BE2C (cell line): Measurements from ENCODE around the gene KRT8.

Experiments used
- DNase-seq: peaks from one replicate; pipeline ENCODE4 v3.0.0-alpha.2; 2020
- H3K27me3 ChIP-seq: fragments of 250-450 bp; sonication (Bioruptor Pico); 2 replicates; pipeline ENCODE4 v1.5.1; 2020; ENCODE audit warnings: mild to moderate bottlenecking
- H3K36me3 ChIP-seq: fragments of 250-450 bp; sonication (Bioruptor Pico); 2 replicates; pipeline ENCODE4 v1.5.1; 2020; ENCODE audit warnings: mild to moderate bottlenecking
- H3K4me1 ChIP-seq: fragments of 250-450 bp; sonication (Bioruptor Pico); 2 replicates; pipeline ENCODE4 v1.5.1; 2020
- H3K4me3 ChIP-seq: 2 replicates; pipeline ENCODE4 v1.5.1; 2011; ENCODE audit warnings: low read depth, low read length
- H3K9me3 ChIP-seq: fragments of 250-450 bp; sonication (Bioruptor Pico); 2 replicates; pipeline ENCODE4 v1.5.1; 2020
- TF ChIP-seq, protein P1 (sequence below): IDR thresholded peaks from 2 replicates; pipeline ENCODE4 v1.5.1; 2012; ENCODE audit warnings: mild to moderate bottlenecking, low read depth, low read length

Gene KRT8

DNA sequence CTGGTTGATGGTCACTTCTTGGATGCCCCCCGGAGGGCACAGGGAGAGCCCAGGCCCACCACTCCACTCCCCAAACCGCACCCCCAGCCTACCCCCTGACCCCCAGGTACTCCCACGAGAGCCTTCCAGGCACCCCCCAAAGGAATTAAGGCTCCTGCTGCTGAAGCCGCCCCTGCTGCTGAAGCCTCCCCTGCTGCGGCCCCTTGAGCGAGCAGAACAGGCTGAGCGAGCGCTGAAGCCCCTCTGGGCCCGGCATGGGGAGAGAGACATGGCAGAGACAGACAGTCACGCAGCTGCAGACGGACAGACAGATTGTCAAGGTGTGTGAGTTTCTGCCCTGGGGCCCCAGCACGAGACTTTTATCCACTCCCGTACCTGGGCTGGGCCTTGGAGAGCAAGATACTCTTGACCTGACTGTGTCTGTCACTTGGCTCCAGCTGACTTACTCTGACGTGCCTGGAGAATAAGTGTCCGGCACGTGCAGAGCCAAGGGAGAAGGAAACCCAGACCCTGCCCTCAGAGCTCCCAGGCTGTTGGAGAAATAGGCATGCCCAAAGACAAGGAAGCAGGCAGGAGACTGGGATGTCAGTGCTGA is 56.1 kb downstream of the KRT8 start, which contains the start of gene KRT78:
Gene KRT78 (minus strand): TSS at position 334 of the 595 bp plus-strand sequence. CDS start 64 bp downstream, at position 270.
- TF ChIP-seq, protein P1, sequence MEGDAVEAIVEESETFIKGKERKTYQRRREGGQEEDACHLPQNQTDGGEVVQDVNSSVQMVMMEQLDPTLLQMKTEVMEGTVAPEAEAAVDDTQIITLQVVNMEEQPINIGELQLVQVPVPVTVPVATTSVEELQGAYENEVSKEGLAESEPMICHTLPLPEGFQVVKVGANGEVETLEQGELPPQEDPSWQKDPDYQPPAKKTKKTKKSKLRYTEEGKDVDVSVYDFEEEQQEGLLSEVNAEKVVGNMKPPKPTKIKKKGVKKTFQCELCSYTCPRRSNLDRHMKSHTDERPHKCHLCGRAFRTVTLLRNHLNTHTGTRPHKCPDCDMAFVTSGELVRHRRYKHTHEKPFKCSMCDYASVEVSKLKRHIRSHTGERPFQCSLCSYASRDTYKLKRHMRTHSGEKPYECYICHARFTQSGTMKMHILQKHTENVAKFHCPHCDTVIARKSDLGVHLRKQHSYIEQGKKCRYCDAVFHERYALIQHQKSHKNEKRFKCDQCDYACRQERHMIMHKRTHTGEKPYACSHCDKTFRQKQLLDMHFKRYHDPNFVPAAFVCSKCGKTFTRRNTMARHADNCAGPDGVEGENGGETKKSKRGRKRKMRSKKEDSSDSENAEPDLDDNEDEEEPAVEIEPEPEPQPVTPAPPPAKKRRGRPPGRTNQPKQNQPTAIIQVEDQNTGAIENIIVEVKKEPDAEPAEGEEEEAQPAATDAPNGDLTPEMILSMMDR: no peak
- Histone ChIP-seq H3K27me3 (peaks cover 8% of the 10 kb centered on the region), H3K9me3 (no peaks in the 10 kb centered on the region), H3K4me1 (no peaks in the 10 kb centered on the region), H3K4me3 (no peak within 1 kb of the TSS), H3K36me3 (no peaks in the 10 kb centered on the region)
- no peak for DNase-seq

DNA sequence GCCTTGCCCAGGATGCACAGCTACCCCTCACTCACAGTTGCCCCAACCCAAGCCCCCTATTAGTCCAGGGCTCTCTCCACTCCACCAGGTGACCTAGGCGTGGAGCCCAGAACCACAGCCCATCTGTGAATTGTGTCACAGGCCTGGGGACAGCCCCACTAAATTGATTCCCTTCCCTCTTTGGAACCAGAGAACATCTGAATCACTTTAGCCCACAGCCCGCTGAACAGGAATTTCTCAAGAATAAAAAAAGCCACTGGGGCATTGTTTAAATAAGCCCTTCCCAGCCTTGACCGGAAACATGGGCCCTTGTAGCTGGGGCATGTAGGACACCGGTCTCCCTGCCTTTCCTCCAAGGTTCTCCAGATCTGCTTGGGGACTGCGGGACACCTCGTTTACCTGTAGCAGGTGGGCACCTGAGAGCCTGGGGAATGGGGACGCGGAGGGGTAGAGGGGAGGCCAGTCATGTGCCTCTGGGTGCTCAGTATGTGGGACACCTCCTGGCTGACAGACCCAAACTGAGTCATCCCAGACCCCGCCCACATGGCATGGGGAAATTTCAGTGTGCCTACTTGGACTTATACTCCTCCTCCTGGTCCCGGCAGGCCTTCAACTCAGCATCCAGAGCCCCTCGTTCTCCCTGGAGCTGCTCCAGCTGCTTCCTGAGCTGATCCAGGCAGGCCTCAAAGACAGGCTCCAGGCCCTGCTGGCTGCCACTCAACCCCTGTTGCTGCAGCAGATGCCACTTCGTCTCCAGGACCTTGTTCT is 57.4 kb downstream of the KRT8 start:
- Histone ChIP-seq H3K9me3 (no peaks in the 10 kb centered on the region), H3K27me3 (peaks cover 9% of the 10 kb centered on the region), H3K4me1 (no peaks in the 10 kb centered on the region), H3K36me3 (no peaks in the 10 kb centered on the region), H3K4me3 (no peak overlapping the region)
- DNase-seq: no peak
- TF ChIP-seq, protein P1: no peak
